Stimulated activated naive B cell treated with anti-CD40 and anti-IgM and Interleukin-4, amounts not matched to agents 10 μg/mL and 1 μg/mL and 100 μg/mL, for 72 hours (primary cell): ENCODE results near the gene SLX4IP.

Experiments used
- ATAC-seq, 2 donors: fragments of 150-1000 bp; cut with Tn5 transposase; replicated peaks; 2 replicates each; pipeline ENCODE4 v1.10.0; 2021; ENCODE audit warnings: moderate library complexity in 1 of 2
- DNase-seq: peaks from one replicate; pipeline ENCODE4 v3.0.0; 2021
- H3K27ac Mint-ChIP-seq: one replicate; pipeline ENCODE4 v1.8.0; 2022; ENCODE audit warnings: mild to moderate bottlenecking, mixed read lengths
- H3K27me3 Mint-ChIP-seq, 2 donors: one replicate each; pipeline ENCODE4 v1.8.0; 2022; ENCODE audit warnings: mixed read lengths in 2 of 2
- H3K36me3 Mint-ChIP-seq, 2 donors: one replicate each; pipeline ENCODE4 v1.8.0; 2022; ENCODE audit warnings: mixed read lengths in 2 of 2, mild to moderate bottlenecking in 1 of 2
- H3K4me1 Mint-ChIP-seq, 2 donors: one replicate each; pipeline ENCODE4 v1.8.0; 2022; ENCODE audit warnings: mixed read lengths in 2 of 2, mild to moderate bottlenecking in 1 of 2
- H3K4me3 Mint-ChIP-seq, 2 donors: one replicate each; pipeline ENCODE4 v1.8.0; 2022; ENCODE audit warnings: mild to moderate bottlenecking in 2 of 2, mixed read lengths in 2 of 2, moderate library complexity in 1 of 2
- H3K9me3 Mint-ChIP-seq, 2 donors: one replicate each; pipeline ENCODE4 v1.8.0; 2022; ENCODE audit warnings: mixed read lengths in 2 of 2, mild to moderate bottlenecking in 1 of 2

The SLX4IP gene

DNA sequence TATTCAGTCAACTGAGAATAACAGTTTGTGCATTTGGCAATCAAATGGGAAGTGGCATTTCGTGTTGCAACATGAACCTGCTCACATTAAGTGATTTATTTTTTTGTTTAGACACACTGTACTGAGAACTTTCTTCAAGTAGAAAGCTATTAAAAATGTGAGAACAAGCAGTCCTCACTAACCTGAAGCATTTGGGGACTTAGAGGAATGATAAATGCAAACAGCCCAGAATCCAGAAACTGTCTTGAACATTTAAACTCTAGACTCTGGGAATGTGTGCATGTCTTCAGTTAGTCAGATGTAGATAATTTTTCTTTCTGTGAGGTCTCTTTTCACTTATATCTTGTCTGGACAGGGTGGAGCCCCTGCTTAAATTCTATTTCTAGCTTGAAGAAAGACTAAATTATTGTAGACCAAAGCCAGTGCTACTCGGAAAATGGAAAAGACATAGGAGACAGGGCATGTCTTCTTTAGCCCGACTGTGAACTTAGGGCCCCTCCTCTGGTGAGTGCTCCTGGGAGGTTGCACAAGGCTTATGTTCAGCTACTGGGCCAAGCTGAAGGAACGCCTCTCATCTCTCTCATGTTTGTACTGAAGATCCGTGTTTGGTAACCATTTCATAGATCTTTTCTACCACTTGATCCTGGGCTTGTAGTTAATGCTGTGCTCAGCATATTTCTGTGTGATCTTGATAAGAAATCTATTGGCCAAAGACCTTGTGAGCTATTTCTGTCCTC, 70.1 kb downstream of the SLX4IP start:
- no peak for DNase-seq
- no peak for ATAC-seq
- no peaks in the 10 kb centered on the region for H3K9me3 Mint-ChIP-seq
- H3K4me3 Mint-ChIP-seq: no peak overlapping the region
- peaks cover 0 to 8% of the 10 kb centered on the region in 2 donors for H3K36me3 Mint-ChIP-seq
- H3K27me3 Mint-ChIP-seq: no peaks in the 10 kb centered on the region
- H3K27ac Mint-ChIP-seq: no peak overlapping the region
- peaks cover 23 to 38% of the 10 kb centered on the region in 2 donors for H3K4me1 Mint-ChIP-seq

DNA sequence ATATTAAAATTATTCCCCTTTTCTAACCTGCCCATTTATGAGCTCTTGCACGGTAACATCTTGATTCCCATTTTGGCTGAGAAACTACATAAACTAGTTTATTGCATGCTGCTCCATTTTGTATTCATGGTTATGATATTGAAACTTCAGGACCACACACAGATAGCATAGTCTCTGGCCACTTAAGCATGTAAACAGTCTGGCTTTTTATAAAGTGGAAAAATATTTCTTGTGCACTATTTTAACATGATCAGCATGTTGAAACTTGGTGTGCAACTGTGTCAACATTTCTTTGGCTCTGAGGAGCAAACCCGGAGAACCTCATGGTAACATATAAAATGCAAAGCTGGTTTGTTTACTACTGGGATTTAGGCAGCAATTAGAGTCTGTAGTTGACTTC, 70.7 kb downstream of the SLX4IP start:
- ATAC-seq (no peak), DNase-seq (no peak)
- Mint-ChIP-seq H3K27ac (no peak overlapping the region), H3K36me3 (peaks cover 0 to 8% of the 10 kb centered on the region in 2 donors), H3K9me3 (no peaks in the 10 kb centered on the region), H3K27me3 (no peaks in the 10 kb centered on the region), H3K4me3 (no peak overlapping the region), H3K4me1 (peaks cover 23 to 38% of the 10 kb centered on the region in 2 donors)

DNA sequence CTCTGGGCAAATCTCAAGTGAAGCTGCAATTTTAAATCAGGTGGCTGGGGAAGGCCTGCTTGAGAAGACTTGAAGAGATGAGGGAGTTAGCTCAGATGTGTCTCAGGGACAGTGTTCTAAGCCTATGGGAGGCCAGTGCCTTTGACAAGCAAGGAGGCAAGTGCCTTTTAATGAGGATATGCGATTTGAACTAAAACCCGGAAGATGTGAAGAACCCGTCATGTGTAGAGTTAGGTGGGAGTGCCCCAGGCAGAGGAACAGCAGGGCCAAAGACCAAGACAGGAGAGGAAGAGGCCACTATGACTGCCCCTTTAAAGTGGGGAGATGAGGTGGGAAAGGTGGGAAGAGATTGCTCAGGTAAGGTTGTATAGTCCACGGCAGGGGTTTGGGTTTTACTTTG, 71.9 kb downstream of the SLX4IP start:
- Mint-ChIP-seq H3K36me3 (peaks cover 0 to 15% of the 10 kb centered on the region in 2 donors), H3K27ac (no peak overlapping the region), H3K9me3 (no peaks in the 10 kb centered on the region), H3K27me3 (no peaks in the 10 kb centered on the region), H3K4me3 (no peak overlapping the region), H3K4me1 (peaks cover 27 to 40% of the 10 kb centered on the region in 2 donors)
- DNase-seq (no peak), ATAC-seq (no peak)

DNA sequence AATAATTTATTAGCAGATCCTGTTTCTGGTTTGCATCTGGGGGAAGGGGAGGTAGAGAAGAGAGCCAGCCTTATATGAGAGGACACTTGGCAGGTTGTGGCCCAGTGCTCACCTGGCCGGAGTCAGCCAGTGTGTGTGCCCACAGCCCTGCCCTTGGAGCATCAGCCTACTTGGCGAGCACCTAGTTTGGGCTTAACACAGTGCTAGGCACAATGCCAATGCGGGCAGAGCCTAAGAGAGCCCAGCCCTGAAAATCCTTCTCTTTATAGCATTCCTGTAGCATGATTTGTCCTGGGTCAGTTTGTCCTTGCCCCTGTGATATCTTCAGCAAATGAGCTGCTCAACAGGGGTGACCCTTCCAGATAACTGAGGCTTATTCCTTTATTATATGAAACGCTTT, 73.0 kb downstream of the SLX4IP start:
- Mint-ChIP-seq H3K4me1 (peaks cover 21 to 30% of the 10 kb centered on the region in 2 donors), H3K4me3 (no peak overlapping the region), H3K36me3 (peaks cover 0 to 6% of the 10 kb centered on the region in 2 donors), H3K27ac (no peak overlapping the region), H3K27me3 (no peaks in the 10 kb centered on the region), H3K9me3 (no peaks in the 10 kb centered on the region)
- ATAC-seq: no peak
- no peak for DNase-seq

DNA sequence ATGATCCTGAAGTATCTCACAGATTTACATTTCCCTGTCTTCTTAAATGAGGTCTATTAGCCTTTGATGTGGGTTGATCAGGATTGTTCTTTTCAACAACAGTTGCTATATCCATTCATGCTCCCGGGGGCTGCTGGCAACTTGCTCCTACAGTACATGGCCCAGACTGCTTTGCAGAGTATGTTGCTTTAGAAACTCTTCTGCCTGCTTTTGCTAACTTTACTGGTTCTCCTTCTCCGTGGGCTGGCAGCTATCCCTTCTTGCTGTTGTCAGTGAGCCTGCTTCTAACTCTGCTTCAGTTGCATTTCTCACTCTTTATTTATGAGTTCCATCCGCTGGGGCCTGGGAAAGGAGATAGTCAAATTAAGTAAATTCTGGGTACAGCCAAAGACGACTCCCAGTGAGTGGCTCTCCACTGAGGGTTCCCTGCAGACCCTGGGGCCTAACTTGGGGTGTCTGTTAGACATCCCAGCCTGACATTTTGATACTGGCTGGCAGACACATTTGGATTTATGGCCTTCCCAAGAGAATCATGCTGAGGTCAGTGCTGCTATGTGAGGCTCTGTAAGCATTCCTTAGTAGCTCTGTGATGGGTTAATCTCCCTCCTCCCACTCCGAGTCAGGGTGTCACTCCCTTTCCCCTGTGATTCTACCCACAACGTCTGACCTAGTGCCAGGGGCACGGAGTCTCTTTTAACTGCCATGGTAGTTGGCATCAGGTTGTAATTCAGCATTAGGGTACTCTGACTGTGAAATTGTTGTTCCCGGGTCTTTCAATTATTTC, 73.6 kb downstream of the SLX4IP start:
- Mint-ChIP-seq H3K9me3 (no peaks in the 10 kb centered on the region), H3K4me1 (peaks cover 21 to 29% of the 10 kb centered on the region in 2 donors), H3K27me3 (no peaks in the 10 kb centered on the region), H3K27ac (no peak overlapping the region), H3K36me3 (peaks cover 0 to 6% of the 10 kb centered on the region in 2 donors), H3K4me3 (no peak overlapping the region)
- DNase-seq (no peak), ATAC-seq (no peak)

DNA sequence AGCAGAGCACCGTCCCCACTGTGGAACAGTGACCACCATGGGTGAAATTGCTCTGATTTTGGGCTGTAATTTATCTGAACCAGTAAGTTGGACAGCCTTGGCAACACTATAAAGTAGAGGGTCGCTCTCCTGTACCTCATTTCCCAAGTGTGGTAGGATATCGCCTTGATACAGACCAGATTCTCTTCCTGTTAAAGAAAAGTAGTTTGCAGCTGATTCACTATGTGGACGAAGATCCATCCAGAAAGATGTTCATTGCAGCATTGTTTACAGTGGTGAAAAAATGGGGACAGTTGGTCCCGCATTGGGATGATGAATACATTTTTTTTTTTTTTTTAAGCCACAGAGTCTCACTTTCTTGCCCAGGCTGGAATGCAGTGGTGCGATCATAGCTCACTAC, 74.3 kb downstream of the SLX4IP start:
- peaks cover 15 to 22% of the 10 kb centered on the region in 2 donors for H3K4me1 Mint-ChIP-seq
- H3K27me3 Mint-ChIP-seq: no peaks in the 10 kb centered on the region
- H3K27ac Mint-ChIP-seq: no peak overlapping the region
- H3K9me3 Mint-ChIP-seq: no peaks in the 10 kb centered on the region
- peaks cover 0 to 6% of the 10 kb centered on the region in 2 donors for H3K36me3 Mint-ChIP-seq
- ATAC-seq: no peak
- no peak overlapping the region for H3K4me3 Mint-ChIP-seq
- no peak for DNase-seq

DNA sequence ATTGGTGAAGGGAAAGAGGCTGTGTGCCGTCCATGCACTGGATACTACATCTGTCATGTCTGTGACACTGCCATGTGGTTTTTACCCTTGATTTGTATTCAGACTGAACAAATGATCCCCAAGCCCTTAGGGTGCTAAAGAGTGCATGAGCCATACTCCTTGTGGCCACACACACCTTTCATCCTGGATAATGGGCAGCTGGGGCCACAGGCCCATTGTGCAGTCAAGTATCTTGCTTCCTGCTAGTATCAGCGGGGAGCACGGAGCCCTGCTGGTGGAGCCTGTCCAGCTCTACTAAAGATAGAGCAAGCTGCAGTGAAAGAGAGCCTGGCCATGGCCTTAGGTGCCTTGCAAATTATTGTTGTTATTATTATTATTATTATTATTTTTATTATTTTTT, 75.1 kb downstream of the SLX4IP start:
- no peaks in the 10 kb centered on the region for H3K9me3 Mint-ChIP-seq
- peaks cover 15 to 16% of the 10 kb centered on the region in 2 donors for H3K4me1 Mint-ChIP-seq
- no peak for DNase-seq
- H3K27ac Mint-ChIP-seq: no peak overlapping the region
- no peaks in the 10 kb centered on the region for H3K27me3 Mint-ChIP-seq
- no peak overlapping the region for H3K4me3 Mint-ChIP-seq
- H3K36me3 Mint-ChIP-seq: peaks cover 3 to 10% of the 10 kb centered on the region in 2 donors
- no peak for ATAC-seq

DNA sequence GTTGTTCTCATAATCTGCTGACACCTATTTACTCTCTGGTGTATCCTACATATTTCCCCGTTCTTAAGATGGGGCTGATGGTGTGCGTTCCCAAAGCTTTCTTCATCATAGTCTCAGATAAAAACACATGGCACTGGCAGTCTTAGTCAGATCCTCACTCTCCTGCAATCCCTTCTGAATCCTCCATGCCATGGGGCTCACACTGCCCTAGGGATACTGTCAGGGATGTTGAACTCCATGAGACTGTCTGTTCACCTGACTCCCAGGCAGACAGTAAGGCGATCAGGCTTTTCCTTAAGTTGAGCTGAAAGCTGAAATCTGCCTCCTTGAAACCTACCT, 76.0 kb downstream of the SLX4IP start:
- H3K9me3 Mint-ChIP-seq: no peaks in the 10 kb centered on the region
- ATAC-seq: peak; percentile 23 to 27
- H3K4me3 Mint-ChIP-seq: no peak overlapping the region

DNA sequence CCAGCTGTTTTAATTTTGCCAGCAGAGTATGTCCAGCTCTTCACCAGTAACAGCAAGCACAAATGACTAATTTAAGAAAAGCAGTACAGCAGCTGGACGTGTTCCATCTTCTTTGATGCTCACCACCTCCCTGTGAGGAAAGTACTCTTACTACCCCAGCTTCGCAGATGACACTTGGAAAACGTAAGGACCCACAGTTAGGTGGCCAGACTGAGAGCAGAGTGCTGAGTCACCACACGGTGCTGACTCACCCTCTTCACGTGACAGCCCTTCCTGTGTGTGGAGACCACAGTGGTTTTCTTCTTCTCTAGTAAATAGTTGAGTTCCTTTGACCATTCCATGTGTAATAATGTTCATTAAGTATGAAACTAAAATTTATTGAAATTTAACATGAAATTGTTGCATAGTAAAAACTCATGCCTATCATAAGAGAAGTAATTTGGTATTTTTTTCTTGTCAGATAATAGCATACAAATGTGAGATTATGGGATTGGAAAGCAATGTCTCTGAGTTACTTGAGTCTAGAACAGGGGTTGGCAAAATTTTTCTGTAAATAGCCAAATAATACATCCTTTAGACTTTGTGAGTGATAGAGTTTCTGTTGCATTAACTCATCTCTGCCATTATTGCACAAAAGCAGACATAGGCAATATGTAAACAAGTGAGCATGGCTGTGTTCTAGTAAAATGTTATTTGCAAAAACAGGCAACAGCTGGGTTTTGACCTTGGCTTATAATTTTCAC, 76.6 kb downstream of the SLX4IP start:
- no peaks in the 10 kb centered on the region for H3K9me3 Mint-ChIP-seq
- H3K4me3 Mint-ChIP-seq: peak overlapping the region in 1 of 2 donors; percentile 42
- DNase-seq: peak; percentile 44
- H3K4me1 Mint-ChIP-seq: peaks cover 16 to 25% of the 10 kb centered on the region in 2 donors
- H3K27me3 Mint-ChIP-seq: no peaks in the 10 kb centered on the region
- peak overlapping the region; percentile 80 for H3K27ac Mint-ChIP-seq
- peak; percentile 91 to 94 for ATAC-seq
- peaks cover 3 to 10% of the 10 kb centered on the region in 2 donors for H3K36me3 Mint-ChIP-seq

More for the DNA sequence above, 76.0 kb downstream of the SLX4IP start:
- Mint-ChIP-seq H3K36me3 (peaks cover 3 to 10% of the 10 kb centered on the region in 2 donors), H3K4me1 (peaks cover 16 to 24% of the 10 kb centered on the region in 2 donors), H3K27me3 (no peaks in the 10 kb centered on the region), H3K27ac (peak overlapping the region; percentile 80)
- DNase-seq: no peak

DNA sequence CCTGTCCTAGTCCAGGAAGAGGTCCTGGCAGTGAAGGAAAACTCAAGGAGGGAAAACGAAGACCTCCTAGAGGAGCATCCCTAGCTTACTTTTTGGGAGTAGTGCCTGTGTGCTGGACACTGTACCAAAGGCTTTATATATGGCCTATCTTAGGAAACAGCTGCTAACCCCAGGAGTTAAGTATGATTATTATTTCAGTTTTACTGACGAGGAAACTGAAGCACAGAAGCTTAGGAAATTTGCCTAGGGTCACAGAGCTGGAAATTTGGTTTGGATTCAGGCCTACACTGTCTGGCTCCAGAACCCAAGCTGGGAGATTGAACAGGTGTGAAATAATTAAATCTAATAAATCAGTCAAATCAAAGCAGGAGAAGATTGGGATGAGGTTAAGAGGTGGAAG, 78.0 kb downstream of the SLX4IP start:
- no peak overlapping the region for H3K27ac Mint-ChIP-seq
- no peak overlapping the region for H3K4me3 Mint-ChIP-seq
- no peaks in the 10 kb centered on the region for H3K27me3 Mint-ChIP-seq
- no peak for DNase-seq
- ATAC-seq: no peak
- H3K9me3 Mint-ChIP-seq: no peaks in the 10 kb centered on the region
- H3K4me1 Mint-ChIP-seq: peaks cover 13 to 20% of the 10 kb centered on the region in 2 donors
- H3K36me3 Mint-ChIP-seq: peaks cover 3 to 10% of the 10 kb centered on the region in 2 donors

DNA sequence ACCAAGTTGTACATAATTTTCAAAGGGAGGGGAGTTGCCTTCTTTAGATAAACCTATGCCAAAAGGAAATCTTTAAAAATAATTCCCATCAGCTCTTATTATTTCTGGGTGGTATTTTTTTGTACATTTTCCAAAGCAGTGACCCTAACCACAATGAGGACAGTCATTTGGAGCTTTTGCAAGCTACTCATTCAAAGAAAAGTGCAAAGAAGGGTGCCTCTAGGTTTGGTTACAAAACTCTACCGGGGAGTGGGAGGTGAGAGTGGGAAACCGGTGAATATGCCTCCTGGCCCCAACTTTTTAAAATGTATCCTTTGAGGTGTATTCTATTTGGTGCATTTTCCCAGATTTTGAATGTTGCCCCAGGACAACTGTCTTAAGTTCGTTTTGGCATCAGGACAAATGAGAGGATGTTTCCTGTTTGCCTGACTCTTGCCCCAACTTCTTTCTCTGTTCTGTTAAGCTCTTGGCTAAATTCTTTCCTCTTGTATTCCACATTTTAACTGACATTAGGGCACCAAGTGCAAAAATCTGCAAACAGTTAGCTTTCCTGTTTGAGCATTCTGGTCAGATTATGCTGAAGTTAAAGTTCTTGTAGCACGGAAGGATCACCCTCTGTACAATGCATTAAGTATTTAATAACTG, 78.9 kb downstream of the SLX4IP start:
- H3K4me3 Mint-ChIP-seq: no peak overlapping the region
- no peak for DNase-seq
- H3K4me1 Mint-ChIP-seq: peaks cover 13 to 20% of the 10 kb centered on the region in 2 donors
- H3K9me3 Mint-ChIP-seq: no peaks in the 10 kb centered on the region
- no peaks in the 10 kb centered on the region for H3K27me3 Mint-ChIP-seq
- ATAC-seq: no peak
- peaks cover 3 to 14% of the 10 kb centered on the region in 2 donors for H3K36me3 Mint-ChIP-seq
- H3K27ac Mint-ChIP-seq: peak overlapping the region; percentile 65

DNA sequence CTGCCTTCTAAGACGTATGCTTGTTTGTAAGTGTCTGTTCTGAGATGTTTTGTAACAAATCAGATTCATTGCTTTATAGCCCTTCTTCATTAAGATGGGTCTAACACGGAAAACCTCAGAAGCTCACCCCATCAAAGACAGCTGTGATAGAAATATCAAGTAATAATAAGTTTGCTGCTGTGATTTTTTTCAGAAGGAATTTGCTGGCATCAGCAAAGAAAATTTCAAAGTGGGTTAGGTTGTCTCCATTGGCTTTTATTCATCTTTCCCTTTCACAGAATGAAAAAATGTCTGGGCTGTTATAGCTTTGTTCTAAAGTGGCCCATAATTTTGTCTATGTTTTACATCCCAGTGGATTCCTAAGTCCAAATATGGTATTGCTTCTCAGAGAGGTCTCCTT, 81.4 kb downstream of the SLX4IP start:
- Mint-ChIP-seq H3K4me3 (no peak overlapping the region), H3K27me3 (no peaks in the 10 kb centered on the region), H3K36me3 (peaks cover 3 to 20% of the 10 kb centered on the region in 2 donors), H3K9me3 (no peaks in the 10 kb centered on the region), H3K27ac (no peak overlapping the region), H3K4me1 (peaks cover 13 to 30% of the 10 kb centered on the region in 2 donors)
- no peak for DNase-seq
- no peak for ATAC-seq

DNA sequence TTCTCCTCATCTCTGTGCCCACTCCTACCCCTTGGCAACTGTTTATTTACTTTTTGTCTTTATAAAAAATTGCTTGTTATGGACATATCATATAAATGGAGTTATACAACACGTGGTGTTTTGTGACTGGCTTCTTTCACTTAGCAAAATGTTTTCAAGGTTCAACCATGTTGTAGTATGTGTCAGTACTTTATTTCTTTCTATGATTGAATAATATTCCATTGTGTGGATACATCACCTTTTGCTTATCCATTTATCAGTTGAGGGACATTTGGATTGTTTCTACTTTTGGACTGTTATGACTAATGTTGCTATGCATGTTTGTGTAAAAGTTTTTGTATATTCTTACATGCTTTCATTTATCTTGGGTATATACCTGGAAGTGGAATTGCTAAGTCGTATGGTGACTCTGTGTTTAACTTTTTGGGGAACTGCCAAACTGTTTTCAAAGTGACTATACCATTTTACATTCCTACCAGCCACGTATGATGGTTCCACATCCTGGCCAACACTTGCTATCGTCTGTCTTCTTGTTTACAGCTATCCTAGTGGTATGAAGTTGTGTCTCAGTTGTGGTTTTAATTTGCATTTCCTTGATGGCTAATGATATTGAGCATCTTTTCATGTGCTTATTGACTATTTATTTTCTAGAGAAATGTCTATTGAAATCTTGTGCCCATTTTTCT, 84.4 kb downstream of the SLX4IP start:
- Mint-ChIP-seq H3K27ac (no peak overlapping the region), H3K27me3 (no peaks in the 10 kb centered on the region), H3K36me3 (peaks cover 5 to 25% of the 10 kb centered on the region in 2 donors), H3K4me3 (no peak overlapping the region), H3K9me3 (no peaks in the 10 kb centered on the region), H3K4me1 (peaks cover 13 to 25% of the 10 kb centered on the region in 2 donors)
- no peak for ATAC-seq
- no peak for DNase-seq
